ENCODE results near the gene FBLN5. TPM values are rescaled to one million over a fixed set of nuclear protein-coding genes. Genes with fewer than 3 reads are reported as not detected.

The FBLN5 gene
- total and polyA plus RNA-seq, 9 of the 15 experiments (the other 6 are each of a cell fraction or from before 2014, with no cell fraction given), result 0.11 to 0.22 TPM; not detected in 7

DNA sequence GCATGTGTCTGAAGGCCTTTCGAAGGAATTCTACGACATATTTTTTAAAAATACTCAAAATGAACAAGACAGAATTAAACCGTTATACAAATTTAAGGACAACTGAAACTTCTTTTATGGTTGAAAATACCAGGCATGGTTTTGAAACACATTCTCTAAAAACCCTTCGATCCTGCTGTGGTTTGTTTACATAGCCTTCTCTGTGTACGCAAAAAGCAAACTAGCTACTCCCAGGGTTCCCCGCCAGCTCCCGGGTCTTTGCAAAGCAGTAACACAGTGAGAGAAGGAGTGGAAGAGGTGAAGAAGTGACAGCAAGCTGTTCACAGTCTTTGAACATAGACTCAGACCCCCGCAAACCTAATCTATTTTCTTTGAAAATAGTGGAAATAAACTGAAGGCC is 77.9 kb downstream of the FBLN5 start (continued):
- TF ChIP-seq MEF2A (IDR thresholded peaks at IDR 0.05; ENCODE audit: control insufficient read depth, low read depth, low read length), result no peak
- no peak for TF ChIP-seq ZNF277 (CRISPR knock-in tag; IDR thresholded peaks at IDR 0.05; ENCODE audit: borderline replicate concordance)

- 3% methylated on average over 8 of the region's 10 CpGs for WGBS (ENCODE audit: insufficient coverage, low coverage, missing lambda C conversion rate)
- H2AFZ ChIP-seq (ENCODE audit: low read depth, low read length), result no peak within 1 kb of the TSS
- no peaks in the 10 kb centered on the region for H3K9me3 ChIP-seq (replicated peaks; ENCODE audit: control insufficient read depth, insufficient read depth, low read depth, low read length)
- POLR2A ChIA-PET, result no interaction called here
- H3K79me2 ChIP-seq (ENCODE audit: control insufficient read depth, insufficient read depth, low read length), result no peaks in the 10 kb centered on the region
- H3K9ac ChIP-seq (ENCODE audit: insufficient read depth in 1 of 2, low read depth in 2 of 2, low read length in 2 of 2), result no peak within 1 kb of the TSS
- no peak for DNase-seq (ENCODE audit: extremely low read depth in 1 of 4, low spot score in 3 of 4)
- no TSS peak for BruUV-seq (replicated peaks)
- H4K20me1 ChIP-seq (replicated peaks; ENCODE audit: control insufficient read depth, insufficient read depth, low read length), result no peaks in the 10 kb centered on the region
- no peaks in the 10 kb centered on the region for H3K9me1 ChIP-seq (ENCODE audit: control insufficient read depth, insufficient read depth, low read length)
- FAIRE-seq, result no peak
- no peak within 1 kb of the TSS for H3K4me2 ChIP-seq (ENCODE audit: insufficient read depth, low read length)
- H3K36me3 ChIP-seq (ENCODE audit: control insufficient read depth, insufficient read depth, low read length), result no peaks in the 10 kb centered on the region
- H3K4me3 ChIP-seq, result no peak within 1 kb of the TSS
- ATAC-seq, result no peak
- intact Hi-C loops (cut with micrococcal nuclease), result no loop called here
- in situ Hi-C loops (cut with MboI), result no loop called here
- H3K27ac ChIP-seq (ENCODE audit: extremely low read depth, low read depth, low read length), result no peak within 1 kb of the TSS
- H3K4me1 ChIP-seq (replicated peaks in 1 of 2; ENCODE audit: control insufficient read depth in 2 of 2, insufficient read depth in 2 of 2, low read length in 2 of 2), result no peaks in the 10 kb centered on the region
- no peak for TF ChIP-seq ARID3B (CRISPR knock-in tag; IDR thresholded peaks at IDR 0.05; ENCODE audit: borderline replicate concordance)
- no peak for TF ChIP-seq ZNF75A (CRISPR knock-in tag; IDR thresholded peaks at IDR 0.05)
- no peak for TF ChIP-seq ZNF77 (CRISPR knock-in tag; IDR thresholded peaks at IDR 0.05)
- TF ChIP-seq, protein P1, sequence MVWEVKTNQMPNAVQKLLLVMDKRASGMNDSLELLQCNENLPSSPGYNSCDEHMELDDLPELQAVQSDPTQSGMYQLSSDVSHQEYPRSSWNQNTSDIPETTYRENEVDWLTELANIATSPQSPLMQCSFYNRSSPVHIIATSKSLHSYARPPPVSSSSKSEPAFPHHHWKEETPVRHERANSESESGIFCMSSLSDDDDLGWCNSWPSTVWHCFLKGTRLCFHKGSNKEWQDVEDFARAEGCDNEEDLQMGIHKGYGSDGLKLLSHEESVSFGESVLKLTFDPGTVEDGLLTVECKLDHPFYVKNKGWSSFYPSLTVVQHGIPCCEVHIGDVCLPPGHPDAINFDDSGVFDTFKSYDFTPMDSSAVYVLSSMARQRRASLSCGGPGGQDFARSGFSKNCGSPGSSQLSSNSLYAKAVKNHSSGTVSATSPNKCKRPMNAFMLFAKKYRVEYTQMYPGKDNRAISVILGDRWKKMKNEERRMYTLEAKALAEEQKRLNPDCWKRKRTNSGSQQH (CRISPR knock-in tag; IDR thresholded peaks at IDR 0.05), result no peak
- TF ChIP-seq ELF2 (CRISPR knock-in tag; IDR thresholded peaks at IDR 0.05), result no peak
- TF ChIP-seq, protein P2, sequence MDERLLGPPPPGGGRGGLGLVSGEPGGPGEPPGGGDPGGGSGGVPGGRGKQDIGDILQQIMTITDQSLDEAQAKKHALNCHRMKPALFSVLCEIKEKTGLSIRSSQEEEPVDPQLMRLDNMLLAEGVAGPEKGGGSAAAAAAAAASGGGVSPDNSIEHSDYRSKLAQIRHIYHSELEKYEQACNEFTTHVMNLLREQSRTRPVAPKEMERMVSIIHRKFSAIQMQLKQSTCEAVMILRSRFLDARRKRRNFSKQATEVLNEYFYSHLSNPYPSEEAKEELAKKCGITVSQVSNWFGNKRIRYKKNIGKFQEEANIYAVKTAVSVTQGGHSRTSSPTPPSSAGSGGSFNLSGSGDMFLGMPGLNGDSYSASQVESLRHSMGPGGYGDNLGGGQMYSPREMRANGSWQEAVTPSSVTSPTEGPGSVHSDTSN (CRISPR knock-in tag; IDR thresholded peaks at IDR 0.05; ENCODE audit: low read depth), result no peak
- TF ChIP-seq, protein P2 (tag; conservative IDR thresholded peaks at IDR 0.05; ENCODE audit: low read depth), result no peak
- no peak for TF ChIP-seq SIN3B (IDR thresholded peaks at IDR 0.05; ENCODE audit: low read depth)
- TF ChIP-seq ZNF324 (CRISPR knock-in tag; IDR thresholded peaks at IDR 0.05), result no peak
- no peak for TF ChIP-seq TBL1XR1 (IDR thresholded peaks at IDR 0.05; ENCODE audit: low read length in 2 of 2)
- no peak for TF ChIP-seq DMBX1 (CRISPR knock-in tag; IDR thresholded peaks at IDR 0.05; ENCODE audit: borderline replicate concordance)
- CTCF ChIA-PET (ENCODE audit: low intra/inter-chr PET ratio), result no interaction called here
- peaks cover 0 to 5% of the 10 kb centered on the region in 2 experiments; a peak in 2 of 5 replicates for H3K27me3 ChIP-seq (ENCODE audit: control insufficient read depth in 2 of 2, insufficient read depth in 2 of 2, low read length in 2 of 2)
Measured at GRCh38 chr14:91867316-91867988, 80.0 kb downstream of the FBLN5 start, which contains the start of gene TC2N. Gene TC2N (minus strand): TSS chr14:91867536. CDS start chr14:91813769, 53,767 bp downstream.

All from K562 (cell line).